Upper lobe of left lung (tissue), 6 donors: ENCODE data around the gene DISP3. TPM values are rescaled to one million over a fixed set of nuclear protein-coding genes. Genes with fewer than 3 reads are reported as not detected.
"Not testable (repeated sequence)": the region's sequence is repeated elsewhere in the genome, so short reads cannot be mapped to it uniquely, and the experiment has no call there.

Source experiments
- ATAC-seq, 2 donors: fragments of 200-7000 bp; cut with Tn5 transposase; one replicate each; pipeline ENCODE4 v1.9.1; 2022; ENCODE audit warnings: mild to moderate bottlenecking in 2 of 2, moderate library complexity in 2 of 2; ENCODE audit not compliant: low FRiP score in 2 of 2
- DNase-seq, 2 donors: peaks; one replicate each; pipeline ENCODE4 v3.0.0-alpha.2; 2019 to 2020
- H3K27ac ChIP-seq, 4 donors: fragments of 200-600 bp; sonication (generic); one replicate each; pipeline ENCODE4 v1.5.1; 2016 to 2019
- H3K27me3 ChIP-seq, 4 donors: fragments of 200-600 bp; sonication (generic); one replicate each; pipeline ENCODE4 v1.5.1; 2017 to 2019
- H3K36me3 ChIP-seq, 4 donors: fragments of 200-600 bp; sonication (generic); one replicate each; pipeline ENCODE4 v1.5.1; 2016 to 2019
- H3K4me1 ChIP-seq, 4 donors: fragments of 200-600 bp; sonication (generic); one replicate each; pipeline ENCODE4 v1.5.1; 2018 to 2019
- H3K4me3 ChIP-seq, 4 donors: fragments of 200-600 bp; sonication (generic); one replicate each; pipeline ENCODE4 v1.5.1; 2017 to 2019; ENCODE audit warnings: mild to moderate bottlenecking in 2 of 4, moderate library complexity in 1 of 4
- H3K9me3 ChIP-seq, 4 donors: fragments of 200-600 bp; sonication (generic); one replicate each; pipeline ENCODE4 v1.5.1; 2018 to 2019
- CTCF ChIP-seq, 6 experiments: fragments of 450-650 bp in 4 of 6; fragments of 200-600 bp in 2 of 6; sonication (generic) in 2 of 6; IDR thresholded peaks; one replicate each; pipeline ENCODE4 v1.5.1; 2016 to 2019; ENCODE audit warnings: antibody characterized with exemption in 6 of 6
- EP300 ChIP-seq, 4 donors: sonication (generic); formaldehyde crosslinking; IDR thresholded peaks; one replicate each; pipeline ENCODE4 v1.5.1; 2017; ENCODE audit warnings: antibody characterized with exemption in 4 of 4, control low read depth in 2 of 4
- POLR2A ChIP-seq, 4 donors: fragments of 450-650 bp; IDR thresholded peaks; one replicate each; pipeline ENCODE4 v1.5.1; 2016 to 2017; ENCODE audit warnings: antibody characterized with exemption in 4 of 4, mild to moderate bottlenecking in 2 of 4
- POLR2AphosphoS5 ChIP-seq, 2 donors: sonication (generic); formaldehyde crosslinking; IDR thresholded peaks; one replicate each; pipeline ENCODE4 v1.5.1; 2017; ENCODE audit warnings: antibody characterized with exemption in 2 of 2
- WGBS, 2 donors: methylation state at CpG; one replicate each; pipeline ENCODE4 v1.1.5; 2017 to 2018; 5-methylcytosine and 5-hydroxymethylcytosine counted together
- total RNA-seq, 6 donors: library from RNA; depleted of rRNA in 4 of 6; stranded (reverse); fragments of >200 nt in 4 of 6; gene quantifications; one replicate each; pipeline versions ENCODE4 v1.1.0 to v1.2.1, GENCODE V29; 2016 to 2021
- donor health status: DM: no; HTN: no; CAD: no; lungs with moderate emphysema.
- donor health status: DM: no; HTN: yes; CAD: no; lungs with severe emphysema.

Gene DISP3
- total RNA-seq, 6 donors from 2014 or later = 0.07 to 0.79 (median 0.09) TPM; not detected in 3

- WGBS, 2 donors = 89 to 90% methylated on average over 6 of the region's 6 CpGs
- TF ChIP-seq EP300 (IDR thresholded peaks at IDR 0.05) (no peak), CTCF (IDR thresholded peaks at IDR 0.05) (no peak), POLR2AphosphoS5 (IDR thresholded peaks at IDR 0.05) (no peak), POLR2A (IDR thresholded peaks at IDR 0.05) (no peak)
- H3K4me1 ChIP-seq = no peaks in the 10 kb centered on the region
- ATAC-seq = no peak
- no peak for DNase-seq
- H3K27ac ChIP-seq = no peak overlapping the region
- no peaks in the 10 kb centered on the region for H3K27me3 ChIP-seq
- no peak overlapping the region for H3K4me3 ChIP-seq
- H3K9me3 ChIP-seq = no peaks in the 10 kb centered on the region
- no peaks in the 10 kb centered on the region for H3K36me3 ChIP-seq
Observed at GRCh38 chr1:11575553-11575952, 96.6 kb downstream of the DISP3 start.

DNA sequence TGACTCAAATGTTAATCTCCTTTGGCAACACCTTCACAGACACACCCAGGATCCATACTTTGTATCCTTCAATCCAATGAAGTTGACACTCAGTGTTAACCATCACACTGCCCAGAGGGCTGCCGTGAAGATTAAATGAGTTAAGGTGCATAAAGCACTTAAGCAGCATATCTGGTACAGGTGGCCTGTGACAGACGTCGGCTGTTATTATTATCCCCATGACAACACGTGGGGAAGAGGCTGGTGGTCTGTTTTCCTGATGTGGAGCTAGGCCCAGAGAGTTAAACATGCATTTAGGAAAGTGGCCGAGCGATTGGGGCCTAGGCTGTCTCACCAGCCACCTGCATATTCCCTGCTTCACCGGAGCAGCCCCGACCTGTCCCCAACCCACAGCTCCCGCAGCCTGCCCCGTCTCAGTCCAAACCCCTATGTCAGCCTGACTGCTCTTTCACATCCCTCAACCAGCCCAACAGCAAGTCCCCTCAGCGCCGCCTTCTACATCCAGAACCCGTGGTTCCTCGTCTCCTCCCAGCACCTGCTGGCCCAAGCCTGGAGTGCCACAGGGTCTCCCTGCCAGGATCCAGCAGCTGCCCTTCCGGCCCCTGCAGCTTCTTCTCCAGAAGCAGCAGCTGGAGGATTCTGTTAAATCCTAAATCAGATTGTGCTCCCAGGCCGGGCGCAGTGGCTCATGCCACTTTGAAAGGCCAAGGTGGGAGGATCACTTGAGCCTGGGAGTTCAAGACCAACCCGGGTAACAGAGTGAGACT is 97.3 kb downstream of the DISP3 start:
- no peak for DNase-seq
- 77 to 82% methylated on average over 18 of the region's 18 CpGs for WGBS, 2 donors

DNA sequence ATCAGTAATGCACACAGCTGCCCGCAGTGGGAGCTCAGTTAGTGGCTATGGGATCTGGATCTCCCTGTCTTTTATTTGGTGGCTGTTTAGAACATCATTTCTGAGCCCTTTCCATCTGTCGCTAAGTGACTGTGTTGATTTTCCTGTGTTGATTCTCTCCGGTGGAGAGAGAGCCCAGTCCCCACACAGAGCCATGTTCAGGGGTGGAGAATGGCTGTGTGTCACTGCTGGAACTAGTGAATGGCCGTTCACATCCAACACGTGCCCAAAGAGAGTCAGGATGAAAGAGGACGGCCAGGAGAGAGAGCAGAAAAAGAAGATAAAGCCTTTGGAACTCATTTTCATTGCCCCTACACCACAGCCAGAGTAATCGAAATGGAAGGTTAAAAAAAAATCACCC is 99.0 kb downstream of the DISP3 start:
- ATAC-seq (no peak), DNase-seq (no peak)
- Histone ChIP-seq H3K4me3 (no peak overlapping the region), H3K4me1 (no peaks in the 10 kb centered on the region), H3K27me3 (no peaks in the 10 kb centered on the region), H3K9me3 (no peaks in the 10 kb centered on the region), H3K27ac (no peak overlapping the region), H3K36me3 (no peaks in the 10 kb centered on the region)
- TF ChIP-seq POLR2A (IDR thresholded peaks at IDR 0.05) = no peak
- no peak for TF ChIP-seq CTCF (IDR thresholded peaks at IDR 0.05)
- TF ChIP-seq POLR2AphosphoS5 (IDR thresholded peaks at IDR 0.05) = no peak
- no peak for TF ChIP-seq EP300 (IDR thresholded peaks at IDR 0.05)
- 43 to 53% methylated on average over 7 of the region's 7 CpGs for WGBS, 2 donors

More for the DNA sequence above, 97.3 kb downstream of the DISP3 start:
- Histone ChIP-seq H3K4me1 (no peaks in the 10 kb centered on the region), H3K36me3 (no peaks in the 10 kb centered on the region), H3K4me3 (no peak overlapping the region), H3K27ac (no peak overlapping the region), H3K27me3 (no peaks in the 10 kb centered on the region), H3K9me3 (no peaks in the 10 kb centered on the region)
- TF ChIP-seq CTCF (IDR thresholded peaks at IDR 0.05) = no peak
- TF ChIP-seq POLR2AphosphoS5 (IDR thresholded peaks at IDR 0.05) = no peak
- no peak for TF ChIP-seq EP300 (IDR thresholded peaks at IDR 0.05)
- TF ChIP-seq POLR2A (IDR thresholded peaks at IDR 0.05) = no peak
- ATAC-seq = no peak

- 64 to 65% methylated on average over 8 of the region's 8 CpGs for WGBS, 2 donors
Observed at GRCh38 chr1:11579506-11579905, 100.6 kb downstream of the DISP3 start.

DNA sequence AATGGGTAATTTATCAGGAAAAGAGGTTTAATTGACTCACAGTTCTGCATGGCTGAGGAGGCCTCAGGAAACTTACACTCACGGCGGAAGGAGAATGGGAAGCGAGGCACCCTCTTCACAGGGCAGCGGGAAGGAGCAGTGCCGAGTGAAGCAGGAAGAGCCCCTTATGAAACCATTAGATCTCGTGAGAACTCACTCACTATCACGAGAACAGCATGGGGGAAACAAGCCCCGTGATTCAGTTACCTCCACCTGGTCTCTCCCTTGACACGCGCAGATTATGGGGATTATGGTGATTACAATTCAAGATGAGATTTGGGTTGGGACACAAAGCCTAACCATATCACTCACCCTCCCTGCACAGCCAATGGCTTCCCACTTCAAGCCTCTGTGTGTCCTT is 101.1 kb downstream of the DISP3 start:
- not testable (repeated sequence) for H3K4me3 ChIP-seq, DNase-seq, H3K27me3 ChIP-seq, ATAC-seq, H3K27ac ChIP-seq, H3K4me1 ChIP-seq, H3K9me3 ChIP-seq, H3K36me3 ChIP-seq
- WGBS, 2 donors = 51 to 55% methylated on average over 7 to 10 of the region's 10 CpGs

More at GRCh38 chr1:11579506-11579905, 100.6 kb downstream of the DISP3 start:
- H3K36me3 ChIP-seq = no peaks in the 10 kb centered on the region
- no peaks in the 10 kb centered on the region for H3K4me1 ChIP-seq
- no peak overlapping the region for H3K27ac ChIP-seq
- no peak overlapping the region for H3K4me3 ChIP-seq
- TF ChIP-seq POLR2AphosphoS5 (IDR thresholded peaks at IDR 0.05) (no peak), POLR2A (IDR thresholded peaks at IDR 0.05) (no peak), CTCF (IDR thresholded peaks at IDR 0.05) (no peak), EP300 (IDR thresholded peaks at IDR 0.05) (no peak)
- no peaks in the 10 kb centered on the region for H3K27me3 ChIP-seq
- no peaks in the 10 kb centered on the region for H3K9me3 ChIP-seq
- ATAC-seq (no peak), DNase-seq (no peak)
